Mammary epithelial cell (primary cell): Measurements from ENCODE around the gene IL5.

ENCODE experiments used
- EZH2 ChIP-seq: IDR thresholded peaks from 2 replicates; pipeline ENCODE4 v1.6.1; 2012; ENCODE audit warnings: low read length, inconsistent platforms, borderline replicate concordance
- TF ChIP-seq, protein P1 (sequence below), 2 donors: IDR thresholded peaks in 1 of 2; conservative IDR thresholded peaks in 1 of 2; 2 replicates each; pipeline ENCODE4 v1.5.1; 2011 to 2012; ENCODE audit warnings: inconsistent platforms in 2 of 2, low read length in 2 of 2, mild to moderate bottlenecking in 2 of 2, control low read depth in 1 of 2, low read depth in 1 of 2; ENCODE audit not compliant: insufficient read depth in 1 of 2; ENCODE audit errors: extremely low read depth in 1 of 2

DNA sequence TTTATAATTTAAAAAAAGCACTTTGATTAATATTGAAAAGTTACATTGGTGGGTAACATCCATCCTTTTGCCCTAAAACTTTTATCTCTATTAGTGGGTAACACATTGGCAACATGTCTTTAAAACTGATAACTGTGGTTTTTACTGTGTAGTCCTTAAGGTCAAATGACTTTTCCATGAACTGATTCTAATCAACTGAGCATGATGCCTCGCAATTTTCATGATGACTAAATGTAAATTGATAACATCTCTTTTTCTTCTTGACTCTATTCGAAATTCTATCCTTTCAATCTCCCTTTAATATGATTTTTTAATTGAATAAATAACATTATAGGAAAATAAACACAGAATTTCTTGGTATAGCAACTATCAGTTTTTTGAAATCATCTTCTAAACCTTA is 6.3 kb upstream of the IL5 start:
- TF ChIP-seq, protein P1, sequence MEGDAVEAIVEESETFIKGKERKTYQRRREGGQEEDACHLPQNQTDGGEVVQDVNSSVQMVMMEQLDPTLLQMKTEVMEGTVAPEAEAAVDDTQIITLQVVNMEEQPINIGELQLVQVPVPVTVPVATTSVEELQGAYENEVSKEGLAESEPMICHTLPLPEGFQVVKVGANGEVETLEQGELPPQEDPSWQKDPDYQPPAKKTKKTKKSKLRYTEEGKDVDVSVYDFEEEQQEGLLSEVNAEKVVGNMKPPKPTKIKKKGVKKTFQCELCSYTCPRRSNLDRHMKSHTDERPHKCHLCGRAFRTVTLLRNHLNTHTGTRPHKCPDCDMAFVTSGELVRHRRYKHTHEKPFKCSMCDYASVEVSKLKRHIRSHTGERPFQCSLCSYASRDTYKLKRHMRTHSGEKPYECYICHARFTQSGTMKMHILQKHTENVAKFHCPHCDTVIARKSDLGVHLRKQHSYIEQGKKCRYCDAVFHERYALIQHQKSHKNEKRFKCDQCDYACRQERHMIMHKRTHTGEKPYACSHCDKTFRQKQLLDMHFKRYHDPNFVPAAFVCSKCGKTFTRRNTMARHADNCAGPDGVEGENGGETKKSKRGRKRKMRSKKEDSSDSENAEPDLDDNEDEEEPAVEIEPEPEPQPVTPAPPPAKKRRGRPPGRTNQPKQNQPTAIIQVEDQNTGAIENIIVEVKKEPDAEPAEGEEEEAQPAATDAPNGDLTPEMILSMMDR (conservative IDR thresholded peaks at IDR 0.05 in 1 of 2, IDR thresholded peaks at IDR 0.05 in 1 of 2; ENCODE audit: extremely low read depth in 1 of 2, insufficient read depth in 1 of 2, low read depth in 1 of 2, low read length in 2 of 2), result no peak
- TF ChIP-seq EZH2, result no peak
